ENCODE measurements around the gene OR5H6.
"Not testable (repeated sequence)": the region's sequence is repeated elsewhere in the genome, so short reads cannot be mapped to it uniquely, and the experiment has no call there.

OR5H6 gene

GRCh38 chr3:98263944-98264343 lies at the start of gene OR5H6:
TSS of gene OR5H6 (plus strand) at chr3:98264244. CDS start at chr3:98264333, 89 bp downstream.
- DNase-seq (ENCODE audit: low read depth) = no peak

GRCh38 chr3:98215051-98215450 lies 49.0 kb upstream of the OR5H6 start:
- DNase-seq (ENCODE audit: low read depth) = no peak

GRCh38 chr3:98223907-98224672 lies 40.0 kb upstream of the OR5H6 start:
- no peak for DNase-seq (ENCODE audit: low read depth)

- DNase-seq (ENCODE audit: low read depth) = no peak
Observed at GRCh38 chr3:98232489-98232888, 31.6 kb upstream of the OR5H6 start.

GRCh38 chr3:98233468-98233867 lies 30.6 kb upstream of the OR5H6 start:
- DNase-seq (ENCODE audit: low read depth) = no peak

- no peak for DNase-seq (ENCODE audit: low read depth)
Observed at GRCh38 chr3:98240131-98240530, 23.9 kb upstream of the OR5H6 start.

- DNase-seq (ENCODE audit: low read depth) = no peak
Observed at GRCh38 chr3:98242155-98242554, 21.9 kb upstream of the OR5H6 start.

GRCh38 chr3:98243843-98244242 lies 20.2 kb upstream of the OR5H6 start:
- DNase-seq (ENCODE audit: low read depth) = no peak

GRCh38 chr3:98246142-98246541 lies 17.9 kb upstream of the OR5H6 start:
- DNase-seq (ENCODE audit: low read depth) = no peak

GRCh38 chr3:98256026-98256425 lies 8.0 kb upstream of the OR5H6 start:
- not testable (repeated sequence) for DNase-seq (ENCODE audit: low read depth)

- DNase-seq (ENCODE audit: low read depth) = no peak
Observed at GRCh38 chr3:98259707-98260106, 4.3 kb upstream of the OR5H6 start.

GRCh38 chr3:98262046-98262445 lies 2.0 kb upstream of the OR5H6 start:
- no peak for DNase-seq (ENCODE audit: low read depth)

- no peak for DNase-seq (ENCODE audit: low read depth)
Observed at GRCh38 chr3:98269846-98270245, 5.8 kb downstream of the OR5H6 start.

GRCh38 chr3:98272126-98272525 lies 8.1 kb downstream of the OR5H6 start:
- DNase-seq (ENCODE audit: low read depth) = no peak

GRCh38 chr3:98274914-98275313 lies 10.9 kb downstream of the OR5H6 start:
- no peak for DNase-seq (ENCODE audit: low read depth)

GRCh38 chr3:98282205-98282604 lies 18.2 kb downstream of the OR5H6 start, which contains the start of gene OR5H2:
TSS of gene OR5H2 (plus strand) at chr3:98282505. CDS start at chr3:98282903, 398 bp downstream.
- no peak for DNase-seq (ENCODE audit: low read depth)

GRCh38 chr3:98290916-98291315 lies 26.9 kb downstream of the OR5H6 start:
- no peak for DNase-seq (ENCODE audit: low read depth)

GRCh38 chr3:98291332-98291957 lies 27.4 kb downstream of the OR5H6 start:
- DNase-seq (ENCODE audit: low read depth) = no peak

Measured in stimulated activated CD8-positive, alpha-beta memory T cell treated with anti-CD3 and anti-CD28 coated beads, Interleukin-15, amount 100 ng/mL, for 24 hours (primary cell).